HG02840 (cell line): ENCODE measurements around the gene TMEM184B.

Experiments used
- ATAC-seq: cut with Tn5 transposase; IDR thresholded peaks from one replicate; pipeline ENCODE4 v1.9.1; 2021; ENCODE audit warnings: mild to moderate bottlenecking, moderate library complexity, moderate number of reproducible peaks; ENCODE audit not compliant: unreplicated experiment, low FRiP score

TMEM184B gene

DNA sequence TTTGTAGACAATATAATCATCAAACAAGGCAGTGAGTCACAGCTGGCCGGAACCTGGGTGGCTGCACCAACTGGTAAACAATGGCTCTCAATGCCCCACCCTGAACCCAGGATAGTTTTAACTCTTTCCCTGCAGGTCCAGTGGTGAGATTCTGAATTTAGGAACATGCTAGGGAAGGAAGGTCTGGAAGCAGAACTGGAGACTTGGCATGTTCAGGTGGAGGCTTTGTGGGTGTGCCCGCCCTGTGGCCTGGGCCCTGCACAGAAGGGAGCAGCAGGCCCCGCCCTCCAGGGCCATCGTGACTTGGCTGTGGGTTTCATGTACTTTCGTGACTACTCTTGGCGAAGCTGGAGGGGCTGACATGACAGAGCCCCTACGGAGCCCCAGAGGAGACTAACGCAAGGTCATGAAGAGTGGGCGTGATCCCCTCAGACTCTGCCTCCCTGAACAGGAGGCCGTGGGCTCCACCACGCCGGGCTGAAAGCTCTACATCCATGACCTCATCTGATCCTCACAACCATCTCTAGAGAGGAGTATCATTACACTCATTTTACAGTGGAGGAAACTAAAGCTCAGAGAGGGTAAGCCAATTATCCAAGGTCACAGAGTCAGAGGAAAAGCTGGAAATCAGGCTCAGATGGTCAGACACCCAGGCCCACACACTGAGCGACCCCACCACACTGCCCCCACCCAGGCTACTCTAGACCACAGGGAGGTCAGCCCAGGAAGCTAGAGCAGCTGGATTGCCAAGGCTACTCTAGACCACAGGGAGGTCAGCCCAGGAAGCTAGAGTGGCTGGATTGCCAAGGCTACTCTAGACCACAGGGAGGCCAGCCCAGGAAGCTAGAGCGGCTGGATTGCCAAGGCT, 43.7 kb downstream of the TMEM184B start:
- no peak for ATAC-seq

GRCh38 chr22:38228326-38228872, 44.4 kb downstream of the TMEM184B start:
- no peak for ATAC-seq

- ATAC-seq, result no peak
Measured at GRCh38 chr22:38226853-38227649, 45.8 kb downstream of the TMEM184B start.

GRCh38 chr22:38223289-38223960, 49.4 kb downstream of the TMEM184B start:
- no peak for ATAC-seq

DNA sequence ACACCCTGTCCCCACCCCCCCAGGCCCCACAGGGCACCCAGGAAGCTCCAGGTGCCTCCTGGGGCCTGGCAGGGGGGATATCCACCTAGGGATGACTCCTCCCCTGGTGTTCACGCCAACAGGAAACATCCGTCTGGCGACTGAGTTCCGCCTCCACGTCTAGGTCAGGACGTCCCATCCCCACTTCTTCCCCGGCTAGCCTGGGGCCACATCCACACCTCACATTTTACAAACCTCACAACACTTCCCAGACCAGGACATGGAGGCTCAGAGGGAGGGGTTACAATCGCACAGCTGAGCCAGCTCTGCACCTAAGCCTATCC, 50.1 kb downstream of the TMEM184B start:
- no peak for ATAC-seq

GRCh38 chr22:38221908-38222796, 50.7 kb downstream of the TMEM184B start:
- ATAC-seq, result no peak

- ATAC-seq, result no peak
Measured at GRCh38 chr22:38221407-38221806, 51.4 kb downstream of the TMEM184B start.

GRCh38 chr22:38220653-38221386, 52.0 kb downstream of the TMEM184B start:
- ATAC-seq, result no peak

DNA sequence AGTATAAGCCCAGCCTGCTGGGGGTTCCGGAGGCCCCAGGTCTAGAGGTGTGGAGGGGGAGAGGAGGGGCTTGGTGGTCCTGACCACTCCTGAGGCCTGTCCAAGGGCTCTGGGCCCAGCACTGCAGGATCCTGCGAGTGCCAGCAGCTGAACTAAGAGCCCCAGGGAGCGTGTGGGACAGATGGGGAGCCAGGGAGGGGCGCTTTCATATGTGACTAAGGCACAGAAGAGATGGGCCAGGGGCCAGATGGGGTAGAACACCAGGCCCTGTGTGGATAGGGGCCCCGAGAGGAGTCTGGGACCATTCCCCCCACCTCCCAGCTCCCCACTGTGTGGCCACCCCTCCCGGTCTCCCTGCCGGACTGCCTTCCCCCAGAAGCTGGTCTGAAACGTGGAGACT, 52.6 kb downstream of the TMEM184B start:
- no peak for ATAC-seq

GRCh38 chr22:38219632-38220031, 53.2 kb downstream of the TMEM184B start:
- ATAC-seq, result no peak

- no peak for ATAC-seq
Measured at GRCh38 chr22:38218661-38219622, 53.9 kb downstream of the TMEM184B start.

- no peak for ATAC-seq
Measured at GRCh38 chr22:38215156-38216038, 57.4 kb downstream of the TMEM184B start.

DNA sequence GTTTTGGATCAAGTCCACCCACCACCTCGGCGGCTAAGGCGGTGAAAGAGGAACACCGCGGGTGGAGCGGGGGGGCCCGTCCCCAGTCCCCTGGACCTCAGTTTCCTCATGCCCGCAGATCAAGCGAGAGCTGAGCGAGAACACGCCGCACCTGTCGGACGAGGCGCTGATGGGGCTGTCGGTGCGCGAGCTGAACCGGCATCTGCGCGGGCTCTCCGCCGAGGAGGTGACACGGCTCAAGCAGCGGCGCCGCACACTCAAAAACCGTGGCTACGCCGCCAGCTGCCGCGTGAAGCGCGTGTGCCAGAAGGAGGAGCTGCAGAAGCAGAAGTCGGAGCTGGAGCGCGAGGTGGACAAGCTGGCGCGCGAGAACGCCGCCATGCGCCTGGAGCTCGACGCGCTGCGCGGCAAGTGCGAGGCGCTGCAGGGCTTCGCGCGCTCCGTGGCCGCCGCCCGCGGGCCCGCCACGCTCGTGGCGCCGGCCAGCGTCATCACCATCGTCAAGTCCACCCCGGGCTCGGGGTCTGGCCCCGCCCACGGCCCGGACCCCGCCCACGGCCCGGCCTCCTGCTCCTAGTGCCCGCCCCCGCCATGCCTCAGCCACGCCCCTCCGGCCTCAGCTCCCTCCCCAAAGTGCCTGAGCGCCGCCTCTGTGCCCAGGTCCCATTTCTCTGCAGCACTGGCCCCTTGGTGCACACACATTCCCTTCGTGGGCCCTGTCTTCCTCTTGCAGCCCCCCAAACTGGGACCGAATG, 58.3 kb downstream of the TMEM184B start:
- ATAC-seq, result no peak

- no peak for ATAC-seq
Measured at GRCh38 chr22:38213990-38214301, 58.9 kb downstream of the TMEM184B start.

- no peak for ATAC-seq
Measured at GRCh38 chr22:38213319-38213989, 59.4 kb downstream of the TMEM184B start.

DNA sequence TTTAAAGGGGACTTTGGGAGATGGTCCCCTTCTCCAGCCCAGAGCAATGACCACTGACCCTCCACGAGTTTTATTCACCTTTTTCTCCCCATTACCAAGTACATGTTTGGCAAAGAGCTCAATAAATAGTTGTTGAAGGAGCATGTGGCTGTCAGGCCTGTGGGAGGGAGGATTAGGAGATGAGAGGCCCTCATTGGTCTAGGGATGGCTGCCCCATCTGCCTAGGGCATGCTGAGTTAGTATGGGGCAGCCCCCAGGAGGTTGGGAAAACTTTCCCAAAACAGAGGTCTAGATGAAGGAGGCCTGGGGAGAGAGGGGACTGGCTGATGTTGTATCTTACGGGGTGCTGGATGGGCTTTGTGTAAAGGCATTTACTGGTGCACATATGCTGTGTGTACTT, 60.4 kb downstream of the TMEM184B start:
- no peak for ATAC-seq
